ENCODE results near the gene TSEN34. TPM values are rescaled to one million over a fixed set of nuclear protein-coding genes. Genes with fewer than 3 reads are reported as not detected.

Gene TSEN34
- total and polyA plus RNA-seq, 2 donors (not counting 1 experiment from before 2014, with no cell fraction given) = 22.5 to 57.8 TPM

GRCh38 chr19:54160854-54161253 is 30.3 kb upstream of the TSEN34 start:
- Histone ChIP-seq H3K9me3 (ENCODE audit: control insufficient read depth, insufficient read depth, low read depth, low read length) (no peaks in the 10 kb centered on the region), H3K79me2 (ENCODE audit: control insufficient read depth, insufficient read depth, low read length) (peaks cover 8% of the 10 kb centered on the region), H3K4me2 (ENCODE audit: extremely low read depth, insufficient read depth, low read length) (peak overlapping the region; percentile 97), H2AFZ (ENCODE audit: low read length) (no peak overlapping the region), H3K27ac (ENCODE audit: insufficient read depth, low read length) (peak overlapping the region; percentile 91), H3K4me3 (replicated peaks in 1 of 4; ENCODE audit: control extremely low read depth in 1 of 4, insufficient read depth in 1 of 4, low read depth in 3 of 4, low read length in 4 of 4) (peak overlapping the region; percentile 57 to 77 (median 66)), H3K9ac (ENCODE audit: insufficient read depth, low read length) (peak overlapping the region; percentile 62), H4K20me1 (ENCODE audit: control insufficient read depth, extremely low read depth, insufficient read depth, low read length) (no peaks in the 10 kb centered on the region), H3K27me3 (ENCODE audit: control insufficient read depth, insufficient read depth, low read length) (no peaks in the 10 kb centered on the region), H3K36me3 (ENCODE audit: control insufficient read depth, insufficient read depth, low read length) (peaks cover 8% of the 10 kb centered on the region), H3K4me1 (ENCODE audit: control insufficient read depth, extremely low read depth, insufficient read depth, low read length) (peaks cover 13% of the 10 kb centered on the region)
- TF ChIP-seq CTCF (conservative IDR thresholded peaks at IDR 0.05 in 1 of 2, IDR thresholded peaks at IDR 0.05 in 1 of 2; ENCODE audit: low read depth in 1 of 2, low read length in 2 of 2) (no peak), EZH2 (IDR thresholded peaks at IDR 0.05; ENCODE audit: low read length, missing control alignments) (no peak)
- no peak for DNase-seq (ENCODE audit: low read depth in 2 of 2)

- peaks cover 8% of the 10 kb centered on the region for H3K79me2 ChIP-seq (ENCODE audit: control insufficient read depth, insufficient read depth, low read length)
- no peaks in the 10 kb centered on the region for H3K9me3 ChIP-seq (ENCODE audit: control insufficient read depth, insufficient read depth, low read depth, low read length)
- peaks cover 1% of the 10 kb centered on the region for H3K36me3 ChIP-seq (ENCODE audit: control insufficient read depth, insufficient read depth, low read length)
- TF ChIP-seq EZH2 (IDR thresholded peaks at IDR 0.05; ENCODE audit: low read length, missing control alignments) (no peak), CTCF (conservative IDR thresholded peaks at IDR 0.05 in 1 of 2, IDR thresholded peaks at IDR 0.05 in 1 of 2; ENCODE audit: low read depth in 1 of 2, low read length in 2 of 2) (no peak)
- no peaks in the 10 kb centered on the region for H3K27me3 ChIP-seq (ENCODE audit: control insufficient read depth, insufficient read depth, low read length)
- no peak overlapping the region for H3K27ac ChIP-seq (ENCODE audit: insufficient read depth, low read length)
- peak overlapping the region; percentile 37 for H3K4me2 ChIP-seq (ENCODE audit: extremely low read depth, insufficient read depth, low read length)
- no peak overlapping the region for H3K9ac ChIP-seq (ENCODE audit: insufficient read depth, low read length)
- peaks cover 13% of the 10 kb centered on the region for H3K4me1 ChIP-seq (ENCODE audit: control insufficient read depth, extremely low read depth, insufficient read depth, low read length)
- peak overlapping the region in 3 of 4 experiments; percentile 42 to 56 (median 49) for H3K4me3 ChIP-seq (replicated peaks in 1 of 4; ENCODE audit: control extremely low read depth in 1 of 4, insufficient read depth in 1 of 4, low read depth in 3 of 4, low read length in 4 of 4)
- peak overlapping the region; percentile 67 for H2AFZ ChIP-seq (ENCODE audit: low read length)
- no peaks in the 10 kb centered on the region for H4K20me1 ChIP-seq (ENCODE audit: control insufficient read depth, extremely low read depth, insufficient read depth, low read length)
- DNase-seq (ENCODE audit: low read depth in 2 of 2) = peak; percentile 54 to 71
Observed at GRCh38 chr19:54162241-54162805, 28.8 kb upstream of the TSEN34 start.

- no peak overlapping the region for H3K27ac ChIP-seq (ENCODE audit: insufficient read depth, low read length)
- no peak overlapping the region for H3K4me2 ChIP-seq (ENCODE audit: extremely low read depth, insufficient read depth, low read length)
- no peak overlapping the region for H2AFZ ChIP-seq (ENCODE audit: low read length)
- H3K4me1 ChIP-seq (ENCODE audit: control insufficient read depth, extremely low read depth, insufficient read depth, low read length) = peaks cover 13% of the 10 kb centered on the region
- no peak overlapping the region for H3K9ac ChIP-seq (ENCODE audit: insufficient read depth, low read length)
- H3K36me3 ChIP-seq (ENCODE audit: control insufficient read depth, insufficient read depth, low read length) = no peaks in the 10 kb centered on the region
- no peaks in the 10 kb centered on the region for H3K9me3 ChIP-seq (ENCODE audit: control insufficient read depth, insufficient read depth, low read depth, low read length)
- no peak for DNase-seq (ENCODE audit: low read depth in 2 of 2)
- no peaks in the 10 kb centered on the region for H4K20me1 ChIP-seq (ENCODE audit: control insufficient read depth, extremely low read depth, insufficient read depth, low read length)
- H3K79me2 ChIP-seq (ENCODE audit: control insufficient read depth, insufficient read depth, low read length) = peaks cover 8% of the 10 kb centered on the region
- TF ChIP-seq EZH2 (IDR thresholded peaks at IDR 0.05; ENCODE audit: low read length, missing control alignments) (no peak), CTCF (conservative IDR thresholded peaks at IDR 0.05 in 1 of 2, IDR thresholded peaks at IDR 0.05 in 1 of 2; ENCODE audit: low read depth in 1 of 2, low read length in 2 of 2) (no peak)
- no peaks in the 10 kb centered on the region for H3K27me3 ChIP-seq (ENCODE audit: control insufficient read depth, insufficient read depth, low read length)
- H3K4me3 ChIP-seq (replicated peaks in 1 of 4; ENCODE audit: control extremely low read depth in 1 of 4, insufficient read depth in 1 of 4, low read depth in 3 of 4, low read length in 4 of 4) = peak overlapping the region in 2 of 4 experiments; percentile 49 to 56
Observed at GRCh38 chr19:54162884-54163283, 28.2 kb upstream of the TSEN34 start.

Data from fibroblast of lung (primary cell).